Measurements from ENCODE around the gene TTYH3.
"Not testable (repeated sequence)": the region's sequence is repeated elsewhere in the genome, so short reads cannot be mapped to it uniquely, and the experiment has no call there.

Gene TTYH3

DNA sequence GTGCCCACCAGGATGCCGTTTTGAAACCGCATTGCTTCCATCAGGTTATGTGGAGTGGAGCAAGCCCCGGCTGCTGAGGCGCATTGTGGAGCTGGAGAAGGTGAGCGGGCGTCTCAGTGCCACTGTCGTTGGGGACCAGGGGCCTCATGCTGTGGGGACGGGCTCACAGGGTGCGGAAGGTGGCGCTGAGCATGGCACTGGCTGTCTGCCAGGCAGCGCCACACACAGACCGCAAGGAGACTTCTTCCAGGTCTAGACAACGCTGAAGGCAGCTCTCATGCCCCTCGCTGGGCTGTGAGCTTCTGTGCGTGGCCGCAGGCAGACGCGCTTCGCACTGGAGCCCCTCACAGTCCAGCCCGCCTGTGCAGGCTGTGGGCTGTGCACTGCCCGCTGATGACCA, 44.0 kb upstream of the TTYH3 start:
- H3K4me3 ChIP-seq (ENCODE audit: low read depth, low read length): no peak overlapping the region
- TF ChIP-seq, protein P1, sequence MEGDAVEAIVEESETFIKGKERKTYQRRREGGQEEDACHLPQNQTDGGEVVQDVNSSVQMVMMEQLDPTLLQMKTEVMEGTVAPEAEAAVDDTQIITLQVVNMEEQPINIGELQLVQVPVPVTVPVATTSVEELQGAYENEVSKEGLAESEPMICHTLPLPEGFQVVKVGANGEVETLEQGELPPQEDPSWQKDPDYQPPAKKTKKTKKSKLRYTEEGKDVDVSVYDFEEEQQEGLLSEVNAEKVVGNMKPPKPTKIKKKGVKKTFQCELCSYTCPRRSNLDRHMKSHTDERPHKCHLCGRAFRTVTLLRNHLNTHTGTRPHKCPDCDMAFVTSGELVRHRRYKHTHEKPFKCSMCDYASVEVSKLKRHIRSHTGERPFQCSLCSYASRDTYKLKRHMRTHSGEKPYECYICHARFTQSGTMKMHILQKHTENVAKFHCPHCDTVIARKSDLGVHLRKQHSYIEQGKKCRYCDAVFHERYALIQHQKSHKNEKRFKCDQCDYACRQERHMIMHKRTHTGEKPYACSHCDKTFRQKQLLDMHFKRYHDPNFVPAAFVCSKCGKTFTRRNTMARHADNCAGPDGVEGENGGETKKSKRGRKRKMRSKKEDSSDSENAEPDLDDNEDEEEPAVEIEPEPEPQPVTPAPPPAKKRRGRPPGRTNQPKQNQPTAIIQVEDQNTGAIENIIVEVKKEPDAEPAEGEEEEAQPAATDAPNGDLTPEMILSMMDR (IDR thresholded peaks at IDR 0.05; ENCODE audit: borderline replicate concordance, insufficient read depth, low read depth, low read length): no peak

DNA sequence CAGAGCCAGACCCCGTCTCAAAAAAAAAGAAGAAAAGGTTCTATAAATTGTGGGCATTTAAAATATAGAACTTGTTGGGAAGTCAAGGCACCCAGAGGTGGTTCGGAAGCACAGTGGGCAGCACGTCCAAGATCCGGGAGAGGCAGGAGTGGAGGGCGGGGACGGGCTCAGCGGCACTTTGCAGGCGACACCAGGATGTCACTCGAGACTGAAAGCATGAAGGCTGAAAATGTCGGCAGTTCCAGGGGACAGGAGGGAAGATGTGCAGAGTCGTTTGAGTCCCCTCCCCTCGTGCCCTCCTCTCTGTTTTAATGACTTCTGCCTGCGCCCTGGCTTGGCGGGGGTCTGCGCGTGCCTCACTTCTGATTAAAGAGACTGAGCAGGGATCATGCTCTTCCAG, 42.4 kb upstream of the TTYH3 start:
- H3K4me3 ChIP-seq (ENCODE audit: low read depth, low read length): no peak overlapping the region
- TF ChIP-seq, protein P1 (IDR thresholded peaks at IDR 0.05; ENCODE audit: borderline replicate concordance, insufficient read depth, low read depth, low read length): no peak

DNA sequence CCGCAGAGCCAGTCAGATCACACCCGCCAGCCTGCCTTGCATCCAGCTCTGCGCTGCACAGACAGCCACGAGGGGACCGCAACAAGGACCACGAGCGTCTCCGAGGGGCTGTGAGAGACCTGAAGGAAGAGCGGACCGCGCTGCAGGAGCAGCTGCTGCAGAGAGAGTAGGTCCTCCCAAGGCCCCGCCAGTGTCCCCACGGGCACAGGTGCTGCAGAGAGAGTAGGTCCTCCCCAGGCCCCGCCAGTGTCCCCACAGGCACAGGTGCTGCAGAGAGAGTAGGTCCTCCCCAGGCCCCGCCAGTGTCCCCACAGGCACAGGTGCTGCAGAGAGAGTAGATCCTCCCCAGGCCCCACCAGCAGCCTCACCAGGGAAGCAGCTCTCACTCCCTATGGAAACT, 41.8 kb upstream of the TTYH3 start:
- H3K4me3 ChIP-seq (ENCODE audit: low read depth, low read length): not testable (repeated sequence)

DNA sequence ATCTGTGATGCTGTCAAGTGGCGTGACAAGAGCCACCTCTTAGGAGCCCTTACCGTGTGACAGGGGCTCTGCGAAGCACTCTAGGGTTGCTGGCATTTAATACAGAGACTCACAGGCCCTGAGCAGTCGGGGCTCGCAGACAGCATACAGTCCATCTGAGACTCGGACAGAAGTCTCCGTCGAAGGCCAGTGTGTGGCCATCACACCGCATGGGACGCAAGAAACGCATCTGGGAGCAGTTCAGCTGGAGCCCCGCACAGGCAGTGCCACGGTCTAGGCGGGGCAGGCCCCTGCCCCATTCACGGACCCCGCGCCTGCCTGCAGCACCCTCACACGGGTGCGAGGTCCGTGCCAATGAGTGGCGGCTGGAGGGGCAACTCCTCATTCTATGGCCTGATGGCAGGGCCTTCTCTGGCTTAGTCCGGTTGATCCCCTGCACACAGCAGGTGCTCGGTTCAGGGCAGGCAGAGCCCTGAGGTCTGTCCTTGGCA, 39.4 kb upstream of the TTYH3 start:
- no peak overlapping the region for H3K4me3 ChIP-seq (ENCODE audit: low read depth, low read length)
- TF ChIP-seq, protein P1 (IDR thresholded peaks at IDR 0.05; ENCODE audit: borderline replicate concordance, insufficient read depth, low read depth, low read length): no peak

DNA sequence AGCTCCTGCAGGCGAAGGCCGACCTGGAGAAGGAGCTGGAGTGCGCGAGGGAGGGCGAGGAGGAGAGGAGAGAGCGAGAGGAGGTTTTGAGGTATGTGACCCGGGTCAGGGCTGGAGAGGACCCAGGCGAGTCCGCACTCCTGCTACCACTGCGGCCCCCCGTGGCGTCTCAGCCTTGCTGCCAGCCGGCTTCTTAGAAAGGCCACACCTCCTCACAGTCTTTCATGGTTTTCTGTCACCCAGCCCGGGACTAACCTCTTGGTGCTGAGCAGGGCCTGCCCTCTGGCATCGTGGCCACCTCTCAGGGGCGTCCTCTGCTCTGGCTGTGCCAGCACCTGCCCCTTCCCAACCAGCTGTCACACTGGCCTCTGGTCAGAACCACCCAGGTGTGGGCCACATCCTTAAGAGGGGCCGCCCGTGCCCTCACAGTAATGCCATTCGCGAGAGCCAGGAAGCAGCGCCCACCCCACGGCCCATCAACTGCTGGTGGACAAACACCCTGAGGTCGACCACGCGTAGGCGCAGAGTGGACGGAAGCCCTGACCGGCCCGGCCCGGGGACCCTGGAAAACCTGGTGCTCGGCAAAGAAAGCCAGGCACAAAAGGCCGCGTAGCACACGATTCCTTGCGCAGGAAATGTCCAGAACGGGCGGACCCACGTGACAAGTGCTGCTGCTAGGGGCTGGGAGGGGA, 38.6 kb upstream of the TTYH3 start:
- TF ChIP-seq, protein P1 (IDR thresholded peaks at IDR 0.05; ENCODE audit: borderline replicate concordance, insufficient read depth, low read depth, low read length): no peak
- no peak overlapping the region for H3K4me3 ChIP-seq (ENCODE audit: low read depth, low read length)

DNA sequence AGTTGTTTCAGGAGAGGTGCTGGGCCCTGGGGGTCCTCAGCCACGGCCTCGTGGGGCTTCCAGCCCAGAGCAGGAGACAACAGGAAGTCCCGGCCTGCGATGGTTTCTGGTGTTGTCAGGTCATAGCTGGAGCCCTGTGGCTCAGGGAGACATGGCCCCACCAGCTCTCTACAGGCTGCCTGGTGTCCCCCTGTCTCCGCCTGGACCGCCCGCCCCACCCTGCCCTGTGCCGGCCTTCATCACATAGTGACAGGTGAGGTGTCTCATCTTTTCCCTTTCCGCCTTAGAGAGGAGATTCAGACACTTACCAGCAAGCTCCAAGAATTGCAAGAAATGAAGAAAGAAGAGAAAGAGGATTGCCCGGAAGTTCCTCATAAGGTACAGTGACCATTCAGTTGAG, 37.2 kb upstream of the TTYH3 start:
- TF ChIP-seq, protein P1 (IDR thresholded peaks at IDR 0.05; ENCODE audit: borderline replicate concordance, insufficient read depth, low read depth, low read length): no peak
- H3K4me3 ChIP-seq (ENCODE audit: low read depth, low read length): no peak overlapping the region

DNA sequence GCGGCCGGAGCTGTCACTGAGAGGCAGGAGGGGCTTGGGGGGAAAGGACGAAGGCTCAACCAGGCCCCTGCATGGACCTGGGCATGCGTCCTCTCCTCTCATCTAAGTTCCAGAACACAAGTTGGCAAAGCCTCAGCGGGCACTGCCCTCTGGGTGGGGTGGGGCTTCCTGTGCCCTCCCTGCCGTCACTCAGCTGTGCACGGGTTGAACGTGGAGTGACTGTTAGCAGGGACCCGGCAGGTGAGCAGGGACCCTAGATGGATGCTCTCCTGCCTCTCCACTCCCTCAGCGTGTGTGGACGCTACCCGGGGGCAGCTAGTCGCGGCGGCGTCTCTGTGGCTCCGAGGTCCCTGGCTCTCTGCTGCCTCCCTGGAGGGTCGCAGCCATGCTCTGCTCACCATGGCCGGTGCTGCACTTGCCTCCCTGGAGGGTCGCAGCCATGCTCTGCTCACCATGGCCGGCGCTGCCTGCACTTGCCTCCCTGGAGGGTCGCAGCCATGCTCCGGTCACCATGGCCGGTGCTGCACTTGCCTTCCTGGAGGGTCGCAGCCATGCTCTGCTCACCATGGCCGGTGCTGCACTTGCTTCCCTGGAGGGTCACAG, 36.4 kb upstream of the TTYH3 start:
- TF ChIP-seq, protein P1 (IDR thresholded peaks at IDR 0.05; ENCODE audit: borderline replicate concordance, insufficient read depth, low read depth, low read length): no peak
- H3K4me3 ChIP-seq (ENCODE audit: low read depth, low read length): no peak overlapping the region
